ENCODE data around the gene ZC3H13. TPM values are rescaled to one million over a fixed set of nuclear protein-coding genes. Genes with fewer than 3 reads are reported as not detected.

The ZC3H13 gene
- total RNA-seq, 1 experiment from 2014 or later: 61.9 TPM

DNA sequence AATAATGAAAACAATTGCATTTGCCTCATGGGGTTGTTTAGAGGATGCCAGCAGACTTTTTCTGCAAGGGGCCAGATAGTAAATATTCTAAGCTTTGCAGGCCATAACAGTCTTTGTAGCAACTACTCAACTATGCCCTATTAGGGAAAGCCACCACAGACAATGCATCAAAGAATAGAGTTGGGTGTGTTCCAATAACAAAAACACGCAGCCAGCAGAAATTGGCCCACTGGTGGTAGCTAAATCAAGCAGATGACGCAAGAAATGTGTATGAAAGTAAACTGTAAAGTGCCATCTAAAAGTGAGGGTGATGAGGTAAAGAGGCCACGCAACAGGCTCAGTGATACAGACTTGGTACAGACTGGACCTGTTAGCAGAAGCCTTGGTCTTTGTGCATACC is 125.8 kb downstream of the ZC3H13 start:
- Histone ChIP-seq H3K4me1 (ENCODE audit: insufficient read depth, low read length) (no peaks in the 10 kb centered on the region), H2BK12ac (ENCODE audit: insufficient read length, low read depth, low read length) (no peak overlapping the region), H3K4ac (ENCODE audit: low read depth, low read length) (no peak overlapping the region), H2AFZ (ENCODE audit: low read length) (no peak overlapping the region), H2BK120ac (ENCODE audit: low read depth, low read length, poor library complexity, severe bottlenecking) (no peak overlapping the region), H3T11ph (ENCODE audit: low read length) (no peak overlapping the region), H3K27ac (ENCODE audit: insufficient read length, low read depth, low read length) (no peak overlapping the region), H2BK20ac (ENCODE audit: low read depth, low read length, poor library complexity, severe bottlenecking) (no peak overlapping the region), H3K27me3 (ENCODE audit: insufficient read depth, low read length) (no peaks in the 10 kb centered on the region), H2BK15ac (ENCODE audit: low read depth, low read length) (no peak overlapping the region), H4K8ac (replicated peaks; ENCODE audit: insufficient read length, low read depth, low read length) (no peak overlapping the region), H3K56ac (ENCODE audit: insufficient read length, low read depth, low read length) (no peak overlapping the region), H3K79me1 (ENCODE audit: insufficient read depth, low read depth, low read length, poor library complexity, severe bottlenecking) (no peaks in the 10 kb centered on the region), H3K4me2 (ENCODE audit: insufficient read depth, insufficient read length, low read length) (no peak overlapping the region), H3K23me2 (ENCODE audit: insufficient read length, low read depth, low read length, poor library complexity, severe bottlenecking) (no peaks in the 10 kb centered on the region), H3K9me3 (ENCODE audit: control insufficient read depth, low read depth, low read length) (no peaks in the 10 kb centered on the region), H3K18ac (ENCODE audit: insufficient read length, low read depth, low read length) (no peak overlapping the region), H4K91ac (ENCODE audit: insufficient read length, low read depth, low read length) (no peak overlapping the region), H3K23ac (ENCODE audit: insufficient read length, low read depth, low read length) (no peak overlapping the region), H3K79me2 (ENCODE audit: insufficient read depth, low read length) (no peaks in the 10 kb centered on the region), H2BK5ac (ENCODE audit: insufficient read length, low read length) (no peak overlapping the region), H3K9ac (ENCODE audit: extremely low read depth, insufficient read length, low read length) (no peak overlapping the region), H4K20me1 (ENCODE audit: control insufficient read depth, insufficient read depth, insufficient read length) (no peaks in the 10 kb centered on the region), H2AK5ac (ENCODE audit: insufficient read length, low read length) (no peak overlapping the region), H4K5ac (ENCODE audit: insufficient read length, low read depth, low read length) (no peak overlapping the region), H3K14ac (ENCODE audit: insufficient read depth, low read length) (no peak overlapping the region)
- no peak overlapping the region for H3K4me3 Mint-ChIP-seq
- TF ChIP-seq, protein P1, sequence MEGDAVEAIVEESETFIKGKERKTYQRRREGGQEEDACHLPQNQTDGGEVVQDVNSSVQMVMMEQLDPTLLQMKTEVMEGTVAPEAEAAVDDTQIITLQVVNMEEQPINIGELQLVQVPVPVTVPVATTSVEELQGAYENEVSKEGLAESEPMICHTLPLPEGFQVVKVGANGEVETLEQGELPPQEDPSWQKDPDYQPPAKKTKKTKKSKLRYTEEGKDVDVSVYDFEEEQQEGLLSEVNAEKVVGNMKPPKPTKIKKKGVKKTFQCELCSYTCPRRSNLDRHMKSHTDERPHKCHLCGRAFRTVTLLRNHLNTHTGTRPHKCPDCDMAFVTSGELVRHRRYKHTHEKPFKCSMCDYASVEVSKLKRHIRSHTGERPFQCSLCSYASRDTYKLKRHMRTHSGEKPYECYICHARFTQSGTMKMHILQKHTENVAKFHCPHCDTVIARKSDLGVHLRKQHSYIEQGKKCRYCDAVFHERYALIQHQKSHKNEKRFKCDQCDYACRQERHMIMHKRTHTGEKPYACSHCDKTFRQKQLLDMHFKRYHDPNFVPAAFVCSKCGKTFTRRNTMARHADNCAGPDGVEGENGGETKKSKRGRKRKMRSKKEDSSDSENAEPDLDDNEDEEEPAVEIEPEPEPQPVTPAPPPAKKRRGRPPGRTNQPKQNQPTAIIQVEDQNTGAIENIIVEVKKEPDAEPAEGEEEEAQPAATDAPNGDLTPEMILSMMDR (conservative IDR thresholded peaks at IDR 0.05): no peak
- H3K36me3 Mint-ChIP-seq (ENCODE audit: insufficient read depth in 1 of 3, low read depth in 3 of 3): no peaks in the 10 kb centered on the region
- H3K4me1 Mint-ChIP-seq: peaks cover 10 to 11% of the 10 kb centered on the region in 2 experiments; a peak in 3 of 4 replicates
- DNase-seq: no peak
- peaks cover 4% of the 10 kb centered on the region for H3K27me3 Mint-ChIP-seq (ENCODE audit: low read depth)
- no CpG with 5 or more reads among the region's 3 CpGs for WGBS (ENCODE audit: extremely low coverage, insufficient read length, low lambda C conversion rate)
- H3K9me3 Mint-ChIP-seq: no peaks in the 10 kb centered on the region
- no peak overlapping the region for H3K27ac Mint-ChIP-seq

Measured in H9 (cell line).